ENCODE results near the gene CDK4.

Gene CDK4

GRCh38 chr12:57757771-57758170, 5.7 kb upstream of the CDK4 start:
- in situ Hi-C loops (cut with MboI; ENCODE audit: low sequenced_read_pairs) = no loop called here

- in situ Hi-C loops (cut with MboI; ENCODE audit: low sequenced_read_pairs) = no loop called here
Measured at GRCh38 chr12:57756406-57757341, 4.6 kb upstream of the CDK4 start.

- in situ Hi-C loops (cut with MboI; ENCODE audit: low sequenced_read_pairs) = no loop called here
Measured at GRCh38 chr12:57755454-57756372, 3.6 kb upstream of the CDK4 start.

- in situ Hi-C loops (cut with MboI; ENCODE audit: low sequenced_read_pairs) = no loop called here
Measured at GRCh38 chr12:57755194-57755453, 3.0 kb upstream of the CDK4 start.

- in situ Hi-C loops (cut with MboI; ENCODE audit: low sequenced_read_pairs) = no loop called here
Measured at GRCh38 chr12:57754411-57755193, 2.5 kb upstream of the CDK4 start, which contains the start of gene MARCHF9. Gene MARCHF9 (plus strand): TSS chr12:57755103. CDS start chr12:57755529, 426 bp downstream.

- in situ Hi-C loops (cut with MboI; ENCODE audit: low sequenced_read_pairs) = no loop called here
Measured at GRCh38 chr12:57753756-57754337, 1.7 kb upstream of the CDK4 start.

- in situ Hi-C loops (cut with MboI; ENCODE audit: low sequenced_read_pairs) = no loop called here
Measured at GRCh38 chr12:57752668-57753000, 524 bp upstream of the CDK4 start.

- in situ Hi-C loops (cut with MboI; ENCODE audit: low sequenced_read_pairs) = no loop called here
Measured at GRCh38 chr12:57751432-57751787, 700 bp downstream of the CDK4 start.

DNA sequence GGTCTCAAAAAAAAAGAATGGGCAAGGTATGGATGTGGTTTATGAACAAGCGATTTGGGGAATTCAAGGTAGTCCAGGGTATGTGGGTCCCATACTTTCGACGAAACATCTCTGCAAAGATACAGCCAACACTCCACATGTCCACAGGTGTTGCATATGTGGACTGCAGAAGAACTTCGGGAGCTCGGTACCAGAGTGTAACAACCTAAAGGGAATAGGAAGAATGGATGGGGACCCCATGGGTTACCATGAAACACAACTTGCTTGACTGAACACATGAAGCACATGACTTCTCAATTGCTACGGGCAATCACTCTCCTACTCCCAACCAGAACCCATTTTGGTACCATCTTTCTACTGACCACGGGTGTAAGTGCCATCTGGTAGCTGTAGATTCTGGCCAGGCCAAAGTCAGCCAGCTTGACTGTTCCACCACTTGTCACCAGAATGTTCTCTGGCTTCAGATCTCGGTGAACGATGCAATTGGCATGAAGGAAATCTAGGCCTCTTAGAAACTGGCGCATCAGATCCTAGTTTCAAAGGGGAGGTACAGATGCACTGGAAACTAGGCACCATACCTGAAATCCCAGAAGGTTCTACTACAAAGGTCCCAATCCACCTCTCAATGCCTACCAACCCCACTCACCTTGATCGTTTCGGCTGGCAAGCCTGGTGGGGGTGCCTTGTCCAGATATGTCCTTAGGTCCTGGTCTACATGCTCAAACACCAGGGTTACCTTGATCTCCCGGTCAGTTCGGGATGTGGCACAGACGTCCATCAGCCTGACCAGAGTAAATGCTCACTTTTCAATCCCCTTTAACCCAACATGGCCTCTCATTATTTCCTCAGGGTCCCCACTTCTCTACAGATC, 1.3 kb downstream of the CDK4 start:
- in situ Hi-C loops (cut with MboI; ENCODE audit: low sequenced_read_pairs) = no loop called here

GRCh38 chr12:57749061-57749460, 3.0 kb downstream of the CDK4 start:
- in situ Hi-C loops (cut with MboI; ENCODE audit: low sequenced_read_pairs) = no loop called here

GRCh38 chr12:57746025-57746424, 6.1 kb downstream of the CDK4 start:
- in situ Hi-C loops (cut with MboI; ENCODE audit: low sequenced_read_pairs) = no loop called here

DNA sequence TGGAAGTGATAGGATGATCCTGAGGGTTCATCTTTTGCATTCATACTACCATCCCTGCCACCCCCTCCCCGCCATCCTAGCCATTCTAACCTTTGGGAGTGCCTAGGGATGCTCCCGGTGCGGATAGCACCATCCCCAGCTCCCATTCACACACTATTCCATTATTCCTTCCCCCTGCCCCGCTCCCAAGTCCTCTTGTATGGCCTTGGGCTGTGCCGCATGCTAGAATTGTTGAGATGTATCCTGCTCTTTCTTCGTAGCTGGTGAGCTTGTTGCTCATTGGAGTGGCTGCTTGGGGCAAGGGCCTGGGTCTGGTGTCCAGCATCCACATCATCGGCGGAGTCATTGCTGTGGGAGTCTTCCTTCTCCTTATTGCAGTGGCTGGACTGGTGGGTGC, 6.6 kb downstream of the CDK4 start:
- in situ Hi-C loops (cut with MboI; ENCODE audit: low sequenced_read_pairs) = no loop called here

- in situ Hi-C loops (cut with MboI; ENCODE audit: low sequenced_read_pairs) = no loop called here
Measured at GRCh38 chr12:57744777-57745484, 7.2 kb downstream of the CDK4 start, which contains the start of gene TSPAN31. Gene TSPAN31 (plus strand): TSS chr12:57745039. CDS start chr12:57745155, 116 bp downstream.

DNA sequence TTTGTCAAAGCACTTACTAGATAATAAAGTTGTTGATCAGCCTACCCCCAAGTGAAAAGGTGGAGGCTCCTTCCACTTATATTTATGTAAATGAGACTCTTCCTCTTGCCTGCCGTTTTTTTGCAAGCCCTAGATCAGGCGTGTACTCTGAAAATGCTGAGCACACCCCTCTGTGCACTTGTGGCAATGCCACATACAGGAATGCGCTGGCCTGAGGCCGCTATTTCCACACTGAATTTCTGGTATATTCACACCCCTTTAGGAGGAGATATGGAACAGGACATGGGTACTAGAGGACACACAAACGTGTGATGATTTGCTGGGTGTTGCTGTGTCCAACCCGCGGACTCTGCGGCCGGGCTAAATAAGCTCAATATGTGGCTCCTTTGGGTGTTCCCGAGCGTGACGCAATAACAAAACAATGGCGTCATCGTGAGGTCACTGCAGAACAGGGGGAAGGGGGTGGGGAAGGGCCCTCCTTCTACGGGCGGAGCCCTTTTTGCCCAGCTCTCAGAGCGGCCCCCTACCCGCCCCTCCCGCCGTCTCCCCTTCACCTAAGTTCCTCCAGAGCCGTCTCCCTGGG, 7.8 kb downstream of the CDK4 start:
- in situ Hi-C loops (cut with MboI; ENCODE audit: low sequenced_read_pairs) = no loop called here

GRCh38 chr12:57743769-57744168, 8.3 kb downstream of the CDK4 start:
- in situ Hi-C loops (cut with MboI; ENCODE audit: low sequenced_read_pairs) = no loop called here

DNA sequence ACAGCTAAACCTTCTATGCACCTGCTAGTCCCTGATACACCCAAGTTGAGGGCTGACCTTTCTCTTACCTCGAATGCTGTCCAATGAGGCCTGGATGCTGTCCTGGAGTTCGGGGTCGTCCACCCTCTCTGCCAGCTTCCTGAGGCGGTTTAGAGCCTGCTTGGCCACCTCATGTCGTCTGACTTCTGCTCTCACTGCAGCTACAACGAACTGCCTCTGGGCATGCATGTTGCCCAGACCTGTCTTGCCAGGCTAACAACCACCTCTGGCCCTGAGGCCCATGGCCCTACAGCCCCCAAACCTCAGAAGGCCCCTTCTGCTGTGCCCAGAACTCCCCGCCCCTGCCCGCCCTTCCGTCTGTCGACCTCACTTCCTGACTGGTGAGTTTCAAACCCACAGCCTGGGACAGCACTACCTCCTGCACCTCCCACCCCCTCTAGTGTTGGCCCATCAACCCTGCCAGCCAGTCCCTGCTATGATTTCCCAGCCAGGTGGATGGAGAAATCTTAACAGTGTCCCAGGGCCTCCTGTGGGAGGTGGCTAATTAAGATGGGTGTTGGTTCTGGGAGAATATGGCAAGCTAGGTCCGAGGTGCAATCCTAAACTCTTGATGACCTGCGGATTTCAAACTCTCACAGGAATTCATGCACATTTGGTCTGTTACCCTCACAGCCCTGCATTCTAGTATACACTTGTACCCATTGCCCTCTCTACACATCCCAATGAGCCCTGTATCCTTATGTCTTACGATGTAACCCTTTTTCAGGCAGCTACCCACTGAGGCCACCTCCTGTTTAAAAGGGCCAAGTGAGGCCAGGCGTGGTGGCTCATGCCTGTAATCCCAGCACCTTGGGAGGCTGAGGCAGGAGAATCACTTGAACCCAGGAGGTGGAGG, 10.0 kb downstream of the CDK4 start:
- in situ Hi-C loops (cut with MboI; ENCODE audit: low sequenced_read_pairs) = no loop called here

DNA sequence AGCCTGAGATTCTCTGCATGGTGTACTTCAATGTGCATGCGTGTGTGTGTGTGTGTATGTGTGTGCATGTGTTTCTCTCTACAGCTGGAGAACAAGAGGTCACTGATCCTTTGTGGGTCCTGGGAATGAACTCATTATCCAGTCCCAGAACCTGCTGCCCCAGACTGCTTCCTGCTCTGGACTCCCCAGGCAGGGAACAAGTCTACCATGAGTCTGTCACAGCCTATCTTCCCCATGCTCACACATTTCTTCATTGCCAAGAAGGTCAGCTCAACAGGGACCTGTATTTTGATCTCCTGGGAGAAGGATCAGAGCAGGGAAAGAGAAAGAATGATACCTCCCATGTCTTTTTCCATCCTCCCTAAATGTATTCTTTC, 10.7 kb downstream of the CDK4 start:
- in situ Hi-C loops (cut with MboI; ENCODE audit: low sequenced_read_pairs) = no loop called here
